Brain microvascular endothelial cell (primary cell): Measurements from ENCODE around the gene GDI2.

ENCODE experiments used
- DNase-seq: peaks from one replicate; pipeline ENCODE4 v3.0.0-alpha.2; 2020
- H3K27ac ChIP-seq: fragments of 250-450 bp; sonication (Bioruptor Pico); 2 replicates; pipeline ENCODE4 v1.5.1; 2020; ENCODE audit warnings: mild to moderate bottlenecking, moderate library complexity
- H3K27me3 ChIP-seq: fragments of 250-450 bp; sonication (Bioruptor Pico); replicated peaks from 2 replicates; pipeline ENCODE4 v1.5.1; 2020; ENCODE audit warnings: mild to moderate bottlenecking
- H3K36me3 ChIP-seq: fragments of 250-450 bp; sonication (Bioruptor Pico); replicated peaks from 2 replicates; pipeline ENCODE4 v1.5.1; 2020; ENCODE audit warnings: mild to moderate bottlenecking
- H3K4me3 ChIP-seq: 2 replicates; pipeline ENCODE4 v1.5.1; 2011; ENCODE audit warnings: low read depth, mild to moderate bottlenecking, control low read depth, low read length, moderate library complexity
- CTCF ChIP-seq: IDR thresholded peaks from 2 replicates; pipeline ENCODE4 v1.5.1; 2011; ENCODE audit warnings: low read depth, mild to moderate bottlenecking, moderate library complexity, low read length, control low read depth, inconsistent platforms; ENCODE audit errors: missing control alignments
- in situ Hi-C: cut with HindIII; loops from 2 replicates; pipeline ENCODE4 v1.10.0; 2017; ENCODE audit warnings: low sequenced_read_pairs, low pct_ligation_motif_present

The GDI2 gene

GRCh38 chr10:5720182-5720581, 93.1 kb downstream of the GDI2 start:
- H3K36me3 ChIP-seq, result peaks cover 4% of the 10 kb centered on the region
- no peak for TF ChIP-seq CTCF
- no peaks in the 10 kb centered on the region for H3K27me3 ChIP-seq
- in situ Hi-C loops, result no loop called here
- no peak overlapping the region for H3K4me3 ChIP-seq
- H3K27ac ChIP-seq, result no peak overlapping the region
- no peak for DNase-seq

GRCh38 chr10:5719546-5719945, 93.7 kb downstream of the GDI2 start:
- no peak for DNase-seq
- in situ Hi-C loops, result no loop called here
- no peak overlapping the region for H3K27ac ChIP-seq
- TF ChIP-seq CTCF, result no peak
- H3K4me3 ChIP-seq, result no peak overlapping the region
- H3K27me3 ChIP-seq, result no peaks in the 10 kb centered on the region
- peaks cover 4% of the 10 kb centered on the region for H3K36me3 ChIP-seq
